Muscle of leg (tissue), 11 donors: Measurements from ENCODE around the gene NBAS. TPM values are rescaled to one million over a fixed set of nuclear protein-coding genes. Genes with fewer than 3 reads are reported as not detected.

Source experiments
- DNase-seq: peaks from one replicate; pipeline ENCODE4 v3.0.0; 2013
- H3K27ac ChIP-seq: one replicate; pipeline ENCODE4 v1.5.1; 2013; ENCODE audit warnings: mild to moderate bottlenecking, low read length, control low read depth
- H3K27me3 ChIP-seq: one replicate; pipeline ENCODE4 v1.6.1; 2013; ENCODE audit warnings: low read length; ENCODE audit not compliant: control insufficient read depth, insufficient read depth
- H3K36me3 ChIP-seq: one replicate; pipeline ENCODE4 v1.6.1; 2013; ENCODE audit warnings: low read length; ENCODE audit not compliant: control insufficient read depth, insufficient read depth
- H3K4me1 ChIP-seq: one replicate; pipeline ENCODE4 v1.6.1; 2013; ENCODE audit warnings: low read length; ENCODE audit not compliant: control insufficient read depth, insufficient read depth
- H3K4me3 ChIP-seq: one replicate; pipeline ENCODE4 v1.5.1; 2013; ENCODE audit warnings: low read length, control low read depth
- H3K9me3 ChIP-seq: replicated peaks from 2 replicates; pipeline ENCODE4 v1.6.1; 2013; ENCODE audit warnings: low read depth, low read length; ENCODE audit not compliant: control insufficient read depth
- WGBS: methylation state at CpG from one replicate; pipeline ENCODE4 v1.1.5; 2013; ENCODE audit warnings: missing lambda C conversion rate; ENCODE audit not compliant: insufficient coverage; 5-methylcytosine and 5-hydroxymethylcytosine counted together
- polyA plus RNA-seq, 8 donors: library from polyadenylated mRNA; unstranded; fragments of 120-200 nt; gene quantifications; one replicate each; pipeline versions ENCODE4 v1.2.1 to v1.2.3, GENCODE V29; 2013; ENCODE audit warnings: inconsistent platforms in 1 of 8, low replicate concordance in 1 of 8; ENCODE audit not compliant: insufficient read length in 8 of 8, insufficient read depth in 1 of 8
- total RNA-seq: library from RNA; stranded (reverse); fragments of 120-200 nt; gene quantifications from one replicate; pipeline ENCODE4 v1.2.4, GENCODE V29; 2013

NBAS gene
- total and polyA plus RNA-seq, 9 donors, result 33.3 to 57.5 (median 36.1) TPM

DNA sequence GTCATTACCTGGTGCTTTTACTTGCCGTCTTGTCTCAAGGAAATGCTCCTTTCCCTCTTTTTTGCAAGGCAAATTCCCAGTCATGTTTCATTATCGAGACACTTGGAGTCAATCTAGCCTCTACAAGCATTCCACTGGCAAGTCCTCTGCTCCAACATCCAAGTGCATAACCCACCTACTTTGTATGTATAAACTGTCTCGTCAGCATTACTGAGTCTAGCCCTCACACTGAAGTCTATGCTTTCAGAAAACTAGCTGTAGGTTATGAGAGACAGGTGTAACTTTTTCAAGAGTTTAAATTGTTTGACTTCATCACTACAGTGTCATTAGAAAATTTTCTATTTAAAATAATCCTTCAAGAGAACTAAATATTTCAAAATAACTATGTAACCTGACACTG is 319.2 kb downstream of the NBAS start:
- no peaks in the 10 kb centered on the region for H3K4me1 ChIP-seq
- no peak overlapping the region for H3K4me3 ChIP-seq
- no peak overlapping the region for H3K27ac ChIP-seq
- no peaks in the 10 kb centered on the region for H3K27me3 ChIP-seq
- no peaks in the 10 kb centered on the region for H3K9me3 ChIP-seq
- WGBS, result 78% methylated on average over 2 of the region's 3 CpGs
- DNase-seq, result no peak
- peaks cover 5% of the 10 kb centered on the region for H3K36me3 ChIP-seq

DNA sequence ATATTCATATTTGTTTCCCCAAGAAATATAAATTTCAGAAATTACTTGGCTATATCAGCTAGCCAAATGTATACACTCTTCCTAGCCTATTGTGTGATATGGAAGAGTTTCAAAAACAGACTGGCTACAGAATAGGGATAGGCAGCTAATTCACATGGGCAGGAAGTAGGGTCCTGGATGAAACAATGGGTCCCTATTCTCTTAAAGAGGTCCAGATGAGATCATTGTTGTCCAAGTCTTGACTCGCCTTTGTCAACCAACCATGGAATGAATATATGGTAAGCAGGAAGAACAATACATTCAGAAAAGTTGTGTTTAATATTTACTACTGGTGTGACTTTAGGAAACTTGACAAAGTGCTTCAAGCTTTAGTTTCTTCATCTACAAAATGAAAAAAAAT is 319.9 kb downstream of the NBAS start:
- H3K4me3 ChIP-seq, result no peak overlapping the region
- H3K27ac ChIP-seq, result no peak overlapping the region
- H3K36me3 ChIP-seq, result peaks cover 5% of the 10 kb centered on the region
- no peaks in the 10 kb centered on the region for H3K4me1 ChIP-seq
- DNase-seq, result no peak
- H3K27me3 ChIP-seq, result no peaks in the 10 kb centered on the region
- no CpG with 5 or more reads among the region's 1 CpG for WGBS
- H3K9me3 ChIP-seq, result no peaks in the 10 kb centered on the region

DNA sequence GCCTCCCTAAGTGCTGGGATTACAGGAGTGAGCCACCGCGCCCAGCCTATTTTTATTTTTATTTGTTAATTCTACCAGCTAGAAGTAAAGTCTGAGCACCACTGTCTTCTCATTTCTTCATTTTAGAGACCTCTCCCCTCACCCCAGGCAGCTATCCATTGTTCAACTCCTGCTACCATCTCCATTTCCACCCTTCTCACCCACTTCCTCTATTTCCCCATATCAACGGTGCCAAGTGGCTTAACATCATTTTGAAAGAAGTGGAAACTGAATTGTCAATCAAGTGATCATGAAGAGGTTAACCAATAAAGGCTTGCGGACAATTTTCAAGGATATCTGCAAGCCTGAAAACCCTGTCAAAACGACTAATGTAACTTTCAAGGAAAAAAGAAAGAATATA is 323.1 kb downstream of the NBAS start:
- H3K4me3 ChIP-seq, result no peak overlapping the region
- DNase-seq, result no peak
- H3K36me3 ChIP-seq, result peaks cover 8% of the 10 kb centered on the region
- H3K27me3 ChIP-seq, result no peaks in the 10 kb centered on the region
- 88% methylated on average over 1 of the region's 5 CpGs for WGBS
- no peaks in the 10 kb centered on the region for H3K9me3 ChIP-seq
- H3K27ac ChIP-seq, result no peak overlapping the region
- no peaks in the 10 kb centered on the region for H3K4me1 ChIP-seq

DNA sequence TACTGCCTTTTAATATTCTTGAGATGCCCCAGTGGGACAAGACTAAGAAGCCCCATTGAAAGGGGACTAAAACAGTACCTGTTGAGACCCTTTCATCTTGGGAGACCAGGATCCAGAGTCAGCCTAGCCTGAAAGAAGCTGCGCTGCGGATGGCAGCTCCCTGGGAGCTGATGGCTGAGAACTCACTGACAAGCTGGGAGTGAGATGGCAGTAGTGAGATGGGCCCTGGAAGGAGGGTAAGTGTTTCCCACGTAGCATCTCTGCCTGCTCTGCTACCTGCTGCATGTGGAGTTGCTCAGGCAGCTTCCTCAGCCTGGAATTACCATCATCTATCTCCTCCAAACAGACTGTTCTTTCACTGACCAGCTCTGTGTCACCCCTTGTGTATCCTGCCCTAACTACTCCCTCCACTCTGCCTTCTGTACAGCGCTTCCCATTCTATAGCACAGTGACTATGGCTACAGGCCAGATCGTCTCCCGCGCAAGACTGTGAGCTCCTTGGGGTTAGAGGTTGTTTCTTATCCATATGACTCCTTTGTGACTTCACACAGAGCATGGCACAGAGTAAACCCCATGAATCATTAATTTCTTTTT is 330.4 kb downstream of the NBAS start:
- H3K27ac ChIP-seq, result no peak overlapping the region
- peaks cover 14% of the 10 kb centered on the region for H3K36me3 ChIP-seq
- no peaks in the 10 kb centered on the region for H3K27me3 ChIP-seq
- no peak for DNase-seq
- H3K9me3 ChIP-seq, result no peaks in the 10 kb centered on the region
- H3K4me1 ChIP-seq, result no peaks in the 10 kb centered on the region
- no peak overlapping the region for H3K4me3 ChIP-seq
- 81% methylated on average over 2 of the region's 7 CpGs for WGBS

GRCh38 chr2:15226661-15227060 is 334.5 kb downstream of the NBAS start:
- no peak overlapping the region for H3K27ac ChIP-seq
- H3K4me1 ChIP-seq, result no peaks in the 10 kb centered on the region
- DNase-seq, result peak; percentile 38
- no peaks in the 10 kb centered on the region for H3K27me3 ChIP-seq
- no peak overlapping the region for H3K4me3 ChIP-seq
- H3K9me3 ChIP-seq, result no peaks in the 10 kb centered on the region
- peaks cover 9% of the 10 kb centered on the region for H3K36me3 ChIP-seq
- no CpG with 5 or more reads among the region's 2 CpGs for WGBS

GRCh38 chr2:15225131-15225530 is 336.0 kb downstream of the NBAS start:
- H3K27me3 ChIP-seq, result no peaks in the 10 kb centered on the region

GRCh38 chr2:15224641-15225040 is 336.5 kb downstream of the NBAS start:
- H3K4me3 ChIP-seq, result no peak overlapping the region
- H3K4me1 ChIP-seq, result no peaks in the 10 kb centered on the region
- H3K36me3 ChIP-seq, result peaks cover 4% of the 10 kb centered on the region
- H3K27ac ChIP-seq, result no peak overlapping the region
- no peaks in the 10 kb centered on the region for H3K27me3 ChIP-seq
- no peaks in the 10 kb centered on the region for H3K9me3 ChIP-seq
- DNase-seq, result no peak
- no CpG with 5 or more reads among the region's 6 CpGs for WGBS

More at GRCh38 chr2:15225131-15225530, 336.0 kb downstream of the NBAS start:
- Histone ChIP-seq H3K9me3 (no peaks in the 10 kb centered on the region), H3K4me1 (no peaks in the 10 kb centered on the region), H3K4me3 (no peak overlapping the region), H3K27ac (no peak overlapping the region), H3K36me3 (peaks cover 4% of the 10 kb centered on the region)
- DNase-seq, result no peak
- WGBS, result 94% methylated on average over 3 of the region's 4 CpGs

GRCh38 chr2:15223887-15224286 is 337.2 kb downstream of the NBAS start:
- Histone ChIP-seq H3K4me1 (no peaks in the 10 kb centered on the region), H3K27ac (no peak overlapping the region), H3K36me3 (peaks cover 4% of the 10 kb centered on the region), H3K4me3 (no peak overlapping the region), H3K9me3 (no peaks in the 10 kb centered on the region), H3K27me3 (no peaks in the 10 kb centered on the region)
- no CpG with 5 or more reads among the region's 3 CpGs for WGBS
- peak; percentile 64 for DNase-seq

DNA sequence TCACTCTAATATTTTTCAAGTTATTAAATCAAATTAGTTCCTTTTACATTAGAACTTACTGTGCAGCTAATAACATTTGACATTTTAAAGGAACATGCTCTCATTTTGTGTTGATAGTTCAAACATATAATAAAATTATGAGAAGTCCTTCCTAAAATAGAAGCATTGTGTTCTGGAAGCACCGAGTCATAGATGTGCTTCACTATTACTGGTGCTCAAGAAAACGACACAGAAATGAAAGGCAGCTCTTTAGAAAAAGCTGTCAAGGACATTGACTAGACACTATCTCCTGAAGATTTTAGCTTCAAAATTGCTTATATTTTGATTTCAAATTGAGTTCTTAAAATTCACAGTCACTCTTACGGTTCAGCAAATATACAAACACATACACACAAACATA is 338.3 kb downstream of the NBAS start:
- no CpG with 5 or more reads among the region's 3 CpGs for WGBS

GRCh38 chr2:15220603-15221002 is 340.5 kb downstream of the NBAS start:
- H3K4me3 ChIP-seq, result no peak overlapping the region
- no peak for DNase-seq

More for the DNA sequence above, 338.3 kb downstream of the NBAS start:
- Histone ChIP-seq H3K27me3 (no peaks in the 10 kb centered on the region), H3K4me1 (no peaks in the 10 kb centered on the region), H3K36me3 (peaks cover 10% of the 10 kb centered on the region), H3K9me3 (no peaks in the 10 kb centered on the region), H3K4me3 (no peak overlapping the region), H3K27ac (no peak overlapping the region)
- no peak for DNase-seq

More at GRCh38 chr2:15220603-15221002, 340.5 kb downstream of the NBAS start:
- no peaks in the 10 kb centered on the region for H3K4me1 ChIP-seq
- no peaks in the 10 kb centered on the region for H3K9me3 ChIP-seq
- H3K36me3 ChIP-seq, result peaks cover 10% of the 10 kb centered on the region
- no peaks in the 10 kb centered on the region for H3K27me3 ChIP-seq
- no peak overlapping the region for H3K27ac ChIP-seq
